ELF-1 (cell line): ENCODE data around the gene ZSWIM5.

Experiments used
- DNase-seq: peaks from one replicate; pipeline ENCODE4 v3.0.0-alpha.2; 2016; ENCODE audit warnings: low read depth, low spot score

ZSWIM5 gene

DNA sequence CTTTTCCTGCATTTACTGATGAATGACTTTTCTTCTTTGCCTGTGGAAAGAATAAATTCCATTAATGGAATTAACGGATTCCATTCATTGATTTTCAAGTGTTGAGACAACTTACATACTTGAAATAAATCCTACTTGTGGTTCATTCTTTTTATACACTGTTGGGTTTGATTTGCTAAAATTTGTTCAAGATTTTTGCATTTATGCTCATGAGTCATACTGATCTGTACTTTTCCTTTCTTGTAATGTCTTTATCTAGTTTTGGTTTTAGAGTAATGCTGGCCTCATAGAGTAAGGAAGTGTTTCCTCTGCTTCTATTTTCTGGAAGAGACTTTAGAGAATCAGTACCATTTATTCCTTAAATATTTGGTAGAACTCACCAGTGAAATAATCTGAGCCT is 180.0 kb downstream of the ZSWIM5 start:
- DNase-seq, result no peak

DNA sequence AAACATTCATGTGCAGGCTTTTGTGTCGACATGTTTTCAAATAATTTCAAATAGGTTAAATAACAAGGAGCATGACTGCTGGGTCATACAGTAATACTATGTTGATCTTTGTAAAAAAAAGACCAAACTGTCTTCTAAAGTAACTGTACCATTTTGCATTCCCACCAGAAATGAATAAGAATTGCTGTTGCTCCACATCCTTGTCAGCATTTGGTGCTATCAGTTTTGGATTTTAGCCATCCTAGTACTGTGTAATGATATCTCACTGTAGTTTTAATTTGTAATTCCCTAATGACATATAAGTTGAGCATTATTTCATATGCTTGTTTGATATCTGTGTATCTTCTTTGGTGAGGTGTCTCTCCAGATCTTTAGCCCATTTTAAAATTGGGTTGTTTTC is 182.7 kb downstream of the ZSWIM5 start:
- DNase-seq, result no peak

DNA sequence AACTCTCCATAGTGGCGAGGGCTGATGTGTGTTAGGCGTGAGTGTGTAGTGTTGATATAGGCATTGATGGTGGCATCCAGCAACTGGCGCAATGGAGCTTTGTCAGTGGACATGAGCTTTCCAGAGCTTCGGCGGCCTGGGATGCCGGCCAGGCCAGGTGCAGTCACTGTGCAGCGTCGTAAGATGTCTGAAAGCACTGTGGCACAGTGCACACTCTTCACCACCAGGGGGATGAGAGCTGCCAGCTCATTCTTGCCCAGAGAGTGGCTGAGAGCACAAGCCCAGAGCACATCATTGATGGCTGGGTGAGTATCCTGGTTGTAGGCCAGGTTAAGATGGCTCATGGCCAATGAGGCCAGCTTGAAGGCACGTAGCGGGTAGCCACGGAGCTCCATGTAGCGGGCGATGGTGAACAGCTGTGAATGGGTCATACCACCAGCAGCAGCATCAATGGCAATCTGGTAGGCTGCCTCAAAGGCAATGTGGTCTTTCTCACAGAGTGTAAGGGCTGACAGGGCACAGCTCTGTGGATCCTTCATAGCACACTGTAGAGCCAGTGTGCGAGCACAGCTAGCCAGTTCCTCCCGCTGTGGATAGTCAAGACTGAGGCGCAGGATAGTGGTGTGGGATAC is 187.7 kb downstream of the ZSWIM5 start:
- DNase-seq, result peak; percentile 74

DNA sequence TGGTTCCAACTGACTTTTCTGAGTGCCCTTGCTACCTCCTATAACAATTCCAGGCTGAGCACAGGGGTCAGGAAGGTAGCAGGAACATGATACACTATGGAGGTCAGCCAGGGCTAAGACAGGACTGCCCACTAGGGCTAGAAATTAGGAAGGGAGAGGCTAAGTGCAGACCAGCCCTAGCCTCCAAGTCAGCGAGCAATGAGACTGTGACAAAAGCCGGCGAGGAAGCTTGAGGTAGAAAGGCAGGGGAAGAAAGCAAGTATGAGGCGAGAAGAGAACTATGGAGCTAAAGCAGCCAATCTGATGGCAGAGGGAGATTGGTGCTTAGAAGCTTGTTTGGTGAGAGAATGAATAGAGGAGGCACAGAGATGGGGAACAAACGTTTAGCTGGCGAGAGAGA is 189.6 kb downstream of the ZSWIM5 start:
- no peak for DNase-seq

DNA sequence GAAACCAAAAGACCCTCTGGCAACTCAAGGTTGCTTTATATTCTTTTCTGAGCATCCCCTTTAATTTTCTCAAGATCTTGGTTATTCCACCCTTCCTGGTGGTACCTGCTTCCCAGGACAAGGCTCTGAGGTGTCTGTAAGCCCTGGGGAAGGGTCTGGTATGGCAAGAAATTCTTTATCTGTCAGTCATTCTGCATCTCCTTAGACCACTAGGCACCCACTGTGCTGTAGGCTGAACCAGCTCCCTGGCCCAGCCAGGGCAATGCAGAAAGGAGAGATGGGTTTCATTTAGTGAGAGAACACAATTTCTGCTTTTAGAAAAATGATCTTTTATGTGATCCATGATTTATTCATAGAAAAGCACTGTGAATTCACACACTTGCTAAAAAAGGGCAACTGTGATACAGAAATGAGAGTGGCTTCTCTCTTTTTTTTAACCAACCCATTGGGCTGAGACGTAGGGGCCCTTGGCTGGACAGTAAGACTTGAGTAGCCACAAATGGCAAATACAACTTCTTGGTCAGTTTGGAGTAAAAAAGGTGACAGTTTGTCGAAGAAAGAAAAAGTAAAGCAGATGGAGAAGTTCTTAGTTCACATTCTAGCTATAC is 190.2 kb downstream of the ZSWIM5 start:
- DNase-seq, result no peak

DNA sequence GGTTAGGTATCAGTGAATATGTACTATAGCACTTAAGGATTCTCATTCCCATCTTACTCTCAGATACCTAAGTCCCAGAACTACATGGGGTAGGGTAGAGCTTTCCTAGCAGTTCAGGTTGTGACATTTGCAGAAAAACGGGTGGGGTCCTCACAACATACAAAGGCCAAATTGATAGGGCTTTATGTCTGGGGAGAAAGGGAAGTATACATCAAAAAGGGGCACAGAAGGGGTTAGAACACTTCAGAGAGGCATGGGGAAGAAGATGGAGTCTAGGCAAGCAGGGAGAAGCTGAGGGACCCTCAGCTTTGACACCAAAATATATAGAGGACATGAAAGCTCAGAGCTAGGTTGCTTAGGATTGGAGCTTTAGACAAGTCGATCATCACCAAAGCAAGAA is 190.7 kb downstream of the ZSWIM5 start:
- DNase-seq, result no peak

DNA sequence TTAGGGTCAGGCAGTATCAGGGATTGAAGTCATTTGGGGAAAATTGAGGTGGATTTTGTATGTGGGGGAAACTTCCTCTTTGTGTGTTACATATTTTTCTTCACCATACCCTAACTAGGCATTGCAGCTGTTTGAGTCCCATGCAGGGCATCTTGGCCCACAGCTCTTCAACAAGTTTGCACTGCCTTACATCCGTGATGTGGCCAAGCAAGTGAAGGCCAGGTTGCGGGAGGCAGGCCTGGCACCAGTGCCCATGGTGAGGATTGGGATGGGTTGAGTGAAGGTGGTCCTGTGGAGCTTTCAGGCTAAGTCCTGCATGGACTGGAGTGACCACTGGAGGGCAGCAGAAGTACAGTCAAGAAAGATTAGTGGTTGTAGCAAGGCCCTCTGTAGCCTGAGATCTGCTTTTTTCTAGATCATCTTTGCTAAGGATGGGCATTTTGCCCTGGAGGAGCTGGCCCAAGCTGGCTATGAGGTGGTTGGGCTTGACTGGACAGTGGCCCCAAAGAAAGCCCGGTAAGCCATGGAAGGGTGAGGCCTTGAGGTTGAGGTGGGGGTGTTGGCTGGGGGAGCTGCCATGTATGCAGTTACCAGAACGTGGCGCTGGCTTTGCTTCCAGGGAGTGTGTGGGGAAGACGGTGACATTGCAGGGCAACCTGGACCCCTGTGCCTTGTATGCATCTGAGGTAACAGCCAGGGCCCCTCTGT is 191.9 kb downstream of the ZSWIM5 start:
- DNase-seq, result peak; percentile 93

DNA sequence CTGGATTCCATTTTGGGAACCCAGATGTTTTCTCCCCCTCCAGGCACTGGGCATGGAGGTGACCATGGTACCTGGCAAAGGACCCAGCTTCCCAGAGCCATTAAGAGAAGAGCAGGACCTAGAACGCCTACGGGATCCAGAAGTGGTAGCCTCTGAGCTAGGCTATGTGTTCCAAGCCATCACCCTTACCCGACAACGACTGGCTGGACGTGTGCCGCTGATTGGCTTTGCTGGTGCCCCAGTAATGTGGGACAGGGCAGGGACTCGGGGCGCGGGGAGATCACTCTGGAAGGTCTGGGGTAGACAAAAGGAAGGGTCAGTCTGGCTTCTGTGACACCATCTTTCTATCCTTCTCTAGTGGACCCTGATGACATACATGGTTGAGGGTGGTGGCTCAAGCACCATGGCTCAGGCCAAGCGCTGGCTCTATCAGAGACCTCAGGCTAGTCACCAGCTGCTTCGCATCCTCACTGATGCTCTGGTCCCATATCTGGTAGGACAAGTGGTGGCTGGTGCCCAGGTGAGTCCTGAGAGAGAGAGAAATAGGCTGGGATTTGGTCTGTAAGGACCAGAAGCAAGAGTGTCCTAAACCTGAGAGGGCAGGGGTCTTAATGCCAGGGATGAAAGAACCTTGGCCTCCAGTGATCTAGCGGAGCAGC is 192.7 kb downstream of the ZSWIM5 start:
- no peak for DNase-seq

DNA sequence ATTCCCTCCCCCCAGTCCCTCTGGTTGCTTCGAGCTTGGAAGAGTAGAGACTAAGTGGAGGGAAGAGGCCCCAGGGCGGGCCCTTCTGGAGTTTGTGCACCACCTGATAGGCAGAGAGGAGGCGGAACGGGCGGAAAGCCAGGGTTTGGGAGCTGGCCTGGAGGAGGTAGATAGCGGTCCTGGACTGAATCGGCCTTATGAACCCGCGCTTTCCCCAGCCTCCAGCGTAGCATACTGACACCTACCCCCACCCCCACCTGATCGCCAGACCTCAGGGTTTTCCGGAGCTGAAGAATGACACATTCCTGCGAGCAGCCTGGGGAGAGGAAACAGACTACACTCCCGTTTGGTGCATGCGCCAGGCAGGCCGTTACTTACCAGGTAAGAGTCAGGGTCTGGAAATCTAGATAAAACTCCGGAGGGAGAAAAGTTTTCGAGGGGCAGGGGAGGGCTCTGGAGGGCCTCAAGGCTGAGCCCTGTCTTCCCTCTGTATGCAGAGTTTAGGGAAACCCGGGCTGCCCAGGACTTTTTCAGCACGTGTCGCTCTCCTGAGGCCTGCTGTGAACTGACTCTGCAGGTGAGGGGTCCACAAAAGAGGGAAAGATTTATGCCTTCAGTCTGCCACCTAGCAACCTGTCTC is 193.6 kb downstream of the ZSWIM5 start:
- DNase-seq, result peak; percentile 88

DNA sequence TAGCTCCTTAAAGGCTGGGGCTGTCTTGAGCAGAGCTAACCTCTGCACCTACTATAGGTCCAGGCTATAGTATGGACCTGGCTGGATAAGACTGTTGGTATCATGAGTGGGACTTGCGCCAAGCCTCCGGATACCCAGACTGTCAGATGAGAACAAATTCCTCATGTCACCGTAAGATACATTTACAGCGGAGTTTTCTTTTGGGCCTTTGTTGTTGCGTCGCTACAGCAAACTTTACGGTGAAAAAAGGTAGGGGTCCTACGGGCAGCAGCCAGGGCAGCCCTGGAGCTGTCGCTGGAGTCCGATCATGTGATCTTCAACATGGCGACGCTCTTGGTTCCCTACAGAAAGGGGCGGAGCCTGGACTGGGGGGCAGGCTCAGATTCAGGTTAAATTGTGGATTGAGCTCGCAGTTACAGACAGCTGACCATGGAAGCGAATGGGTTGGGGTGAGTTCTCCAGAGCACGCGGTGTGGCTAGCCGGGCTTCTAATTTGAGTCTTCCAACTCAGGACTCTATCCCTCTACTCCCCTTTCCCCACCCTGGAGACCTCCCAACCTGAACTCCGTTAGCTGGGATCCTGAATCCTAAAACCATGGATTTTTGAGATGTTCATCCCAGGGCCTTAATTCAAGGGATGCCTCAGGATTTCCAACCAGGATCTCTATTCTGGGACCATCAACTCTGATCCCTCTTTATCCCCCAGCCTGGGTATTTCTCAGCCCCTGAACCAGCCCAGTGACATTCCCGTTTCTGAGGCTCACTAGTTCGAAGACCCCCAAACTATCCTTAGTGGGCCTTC is 194.4 kb downstream of the ZSWIM5 start, which contains the start of gene UROD:
Gene UROD (plus strand): TSS at position 418 of the 802 bp plus-strand sequence. CDS start 12 bp downstream, at position 430.
- DNase-seq, result peak; percentile 99

DNA sequence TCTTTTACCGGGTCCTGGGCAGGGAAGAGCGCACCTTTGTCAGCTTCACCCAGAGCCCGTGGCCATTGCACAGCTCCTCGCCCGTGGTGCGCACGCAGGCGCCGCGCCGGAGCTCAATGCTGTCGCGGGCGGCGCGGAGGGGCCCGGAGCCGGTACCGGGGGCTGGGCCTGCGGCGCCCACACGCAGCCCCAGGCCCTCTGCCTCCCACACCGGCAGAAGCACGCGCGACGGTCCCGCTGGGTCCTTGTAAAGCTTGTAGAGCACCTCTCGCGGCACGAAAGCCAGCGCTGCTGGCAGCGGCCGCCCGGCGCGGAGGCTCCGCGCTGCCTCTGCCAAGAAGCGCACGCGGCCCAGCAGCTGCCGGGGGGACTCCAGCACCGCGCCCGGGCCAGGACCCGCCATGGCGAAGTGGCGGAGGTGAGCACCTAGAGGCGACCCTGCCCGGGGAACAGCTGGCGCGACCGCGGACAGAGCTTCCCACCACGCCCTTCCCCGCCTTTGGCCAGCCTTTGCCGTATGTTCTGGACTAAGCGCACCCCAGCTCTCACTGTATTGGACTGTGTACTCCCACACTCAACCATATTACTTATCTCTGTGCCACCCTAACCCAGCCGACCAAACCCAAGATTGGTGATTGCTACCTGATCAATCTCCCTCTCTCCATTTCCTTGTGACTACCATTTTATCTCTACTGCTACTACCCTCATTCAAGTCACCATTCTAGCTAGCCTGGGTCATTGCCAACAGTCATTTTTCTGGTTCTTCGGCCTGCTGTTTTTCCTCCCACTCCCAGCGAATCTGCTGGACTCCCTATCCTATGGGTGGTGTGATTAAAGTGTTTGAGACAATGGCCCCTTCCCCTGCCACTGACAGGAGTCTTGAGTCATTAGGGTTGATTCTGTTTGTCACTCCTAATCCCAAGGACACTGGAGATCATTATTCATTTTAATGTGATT is 195.3 kb downstream of the ZSWIM5 start, which contains the start of gene HECTD3:
Gene HECTD3 (minus strand): TSS at position 470 of the 957 bp plus-strand sequence. CDS start 67 bp downstream, at position 403.
- peak; percentile 79 for DNase-seq

DNA sequence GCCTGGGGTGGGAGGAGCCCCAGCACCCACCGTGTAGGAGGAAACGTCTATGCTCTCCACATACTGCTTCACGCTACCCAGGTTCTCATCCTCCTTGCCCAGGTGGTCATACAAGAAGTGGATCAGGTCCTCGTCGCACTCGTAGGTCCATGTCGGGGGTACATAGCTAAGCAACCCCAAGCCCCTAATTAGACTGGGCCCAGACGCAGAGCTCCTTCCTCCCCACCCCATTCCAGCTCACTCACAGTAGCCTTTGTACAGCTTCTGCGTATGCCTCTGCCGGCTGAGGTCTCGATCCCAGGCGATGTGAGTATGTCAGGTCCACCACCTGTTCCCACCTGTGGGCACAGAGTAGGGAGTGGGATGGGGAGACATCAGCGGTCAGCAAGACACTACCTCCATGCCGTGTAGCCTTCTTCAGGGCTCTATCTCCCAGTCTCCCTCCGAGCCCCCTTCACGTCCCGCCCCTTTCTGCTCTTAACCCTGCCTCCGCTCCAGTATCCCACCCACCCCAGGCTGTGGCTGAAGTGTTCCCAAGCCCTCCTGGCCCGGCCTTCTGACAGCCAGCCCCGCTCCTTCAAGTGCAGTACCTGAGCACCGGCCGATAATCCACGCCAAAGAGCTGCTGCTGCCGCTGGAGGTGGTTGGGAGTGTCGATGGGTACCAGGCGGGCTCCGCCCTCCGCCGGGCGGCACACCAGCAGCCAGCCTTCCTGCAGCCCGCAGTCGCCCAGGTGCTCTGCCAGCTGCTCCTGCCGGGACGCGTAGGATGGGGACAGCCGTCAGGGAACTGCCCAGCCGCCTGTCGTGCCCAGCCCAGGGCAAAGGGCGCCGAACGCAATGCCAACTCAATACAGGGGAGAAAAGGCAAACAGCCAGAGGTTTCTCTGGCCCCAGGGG is 196.2 kb downstream of the ZSWIM5 start:
- peak; percentile 22 for DNase-seq

DNA sequence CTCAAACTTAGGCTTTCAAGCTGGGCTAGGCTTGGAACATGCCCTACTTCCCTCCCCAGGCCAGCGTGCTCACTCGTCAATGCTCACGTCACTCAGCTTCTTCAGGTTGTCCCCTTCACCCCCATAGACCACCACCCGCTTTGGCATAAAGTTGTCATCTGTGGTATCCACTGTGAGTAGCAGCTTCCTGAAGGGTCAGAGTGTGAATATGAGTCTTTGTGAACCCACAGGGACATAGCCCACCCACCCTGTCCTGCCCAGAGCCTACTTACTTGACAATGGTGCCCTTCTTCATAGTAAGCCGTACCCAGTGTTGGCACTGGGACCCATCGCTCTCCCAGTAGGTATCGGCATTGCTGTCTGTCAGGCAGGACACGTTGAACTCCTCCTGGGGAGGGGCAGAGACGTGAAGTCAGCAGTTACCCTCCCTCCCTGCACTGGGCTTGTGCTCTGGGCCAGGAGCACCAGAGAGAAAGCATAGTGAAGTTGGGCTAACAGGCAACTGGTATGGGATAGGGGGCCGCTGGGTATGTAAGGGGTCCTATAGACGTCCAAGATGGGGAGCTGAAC is 197.0 kb downstream of the ZSWIM5 start:
- no peak for DNase-seq

DNA sequence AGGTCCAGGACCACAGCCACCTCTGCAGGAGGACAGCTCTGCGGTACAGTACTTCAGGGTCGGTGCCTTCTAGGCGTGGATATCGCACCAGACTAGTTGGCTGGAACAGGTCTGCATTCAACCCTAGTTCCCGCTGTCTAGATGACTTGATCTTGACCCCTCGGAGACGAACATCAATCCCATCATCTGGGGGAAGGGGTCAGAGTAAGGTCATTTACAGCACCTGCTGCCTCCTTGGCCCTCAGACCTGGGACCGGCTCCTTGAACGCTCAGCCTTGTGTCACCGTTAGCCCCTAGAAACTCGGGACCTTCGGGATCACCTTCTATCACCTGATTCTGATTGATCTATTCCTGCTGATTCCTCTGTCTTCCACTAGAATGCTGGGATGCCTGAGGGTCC is 197.9 kb downstream of the ZSWIM5 start:
- DNase-seq, result no peak

DNA sequence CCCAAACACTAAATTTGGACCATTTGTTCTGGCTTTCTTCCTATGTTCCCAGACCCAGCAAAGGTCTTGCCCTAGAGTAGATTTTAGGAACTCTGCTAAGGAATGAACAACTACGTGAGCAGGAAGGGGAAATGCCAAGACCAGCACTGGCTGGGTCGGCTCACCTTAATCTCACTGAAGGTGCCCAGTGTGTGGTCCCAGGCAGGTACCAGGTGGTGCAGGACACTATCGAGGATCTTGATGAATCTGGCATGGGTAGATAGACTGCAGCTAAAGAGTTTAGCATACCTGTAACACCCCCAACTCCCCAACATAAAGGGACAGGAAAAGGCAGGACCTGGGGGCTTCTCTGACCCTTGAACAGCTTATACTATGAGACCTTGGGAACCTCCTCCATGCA is 198.3 kb downstream of the ZSWIM5 start:
- no peak for DNase-seq

DNA sequence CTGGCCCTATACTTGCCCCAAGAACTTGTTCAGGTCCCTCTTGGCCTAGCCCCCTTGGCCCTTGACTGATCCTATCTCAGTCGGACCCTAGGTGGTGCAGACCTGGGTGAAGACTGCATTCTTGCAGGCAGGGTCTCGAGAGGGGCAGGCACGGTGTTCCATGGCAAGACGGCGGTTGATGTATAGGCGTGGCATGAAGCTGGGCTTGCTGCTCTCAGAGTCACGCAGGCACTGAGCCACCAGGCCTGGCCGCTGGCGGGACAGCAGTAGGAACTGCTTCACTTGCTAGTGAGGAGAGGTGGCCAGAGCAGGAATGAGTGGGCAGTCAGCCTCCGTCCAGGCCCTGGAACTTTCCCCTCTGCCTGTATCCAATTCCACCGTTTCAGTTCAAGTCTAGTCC is 199.1 kb downstream of the ZSWIM5 start:
- no peak for DNase-seq

DNA sequence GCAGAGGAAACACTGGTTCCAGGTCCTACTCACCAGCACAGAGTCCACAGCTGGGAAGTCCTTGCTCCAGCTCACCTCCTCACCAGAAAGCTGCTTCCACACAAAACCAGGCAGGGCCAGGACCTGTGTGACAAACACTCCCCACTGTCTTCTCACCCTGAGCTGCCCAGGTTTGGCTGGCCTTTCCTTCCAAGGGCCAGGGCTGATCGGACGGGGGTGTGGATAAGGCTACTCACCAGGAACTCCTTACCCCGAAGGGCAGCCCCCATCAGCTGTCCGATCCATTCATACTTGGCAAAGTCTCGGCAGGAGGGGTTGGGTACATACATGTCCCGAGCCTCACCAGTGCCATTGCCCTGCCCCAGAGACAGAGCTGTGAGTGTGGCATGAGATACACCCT is 200.6 kb downstream of the ZSWIM5 start:
- DNase-seq, result no peak

DNA sequence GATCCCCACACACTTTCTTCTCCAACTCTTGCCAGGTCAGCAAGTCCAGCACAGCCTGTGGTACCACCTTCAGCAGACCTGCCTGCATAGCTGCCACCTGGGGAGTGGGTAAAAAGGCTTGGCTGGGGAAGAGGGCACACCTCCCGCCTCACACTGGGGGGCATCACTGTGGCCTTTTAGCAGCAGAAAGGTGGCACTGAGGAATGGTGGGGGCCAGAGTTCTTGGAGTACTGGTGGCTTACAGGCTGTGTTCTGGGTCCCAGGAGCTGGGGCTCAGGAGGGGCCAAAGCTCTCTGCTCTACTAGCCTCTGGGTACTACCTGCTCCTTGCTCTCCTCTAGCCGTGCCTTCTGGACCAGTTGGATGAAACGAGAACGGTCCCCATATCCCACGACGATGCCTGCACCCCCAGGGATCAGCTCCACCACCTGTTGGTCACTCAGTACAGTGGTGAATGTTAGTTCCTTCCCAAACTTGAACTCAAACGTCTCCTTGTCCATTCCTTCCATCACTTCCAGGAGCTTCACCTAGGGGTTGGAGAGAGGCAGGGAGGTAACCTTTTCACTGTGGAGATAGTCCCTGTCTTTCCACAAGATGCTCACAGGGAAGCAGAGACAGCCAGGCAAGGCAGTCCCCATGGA is 202.0 kb downstream of the ZSWIM5 start:
- no peak for DNase-seq
